ENCODE measurements around the gene KIAA0930.

- TF ChIP-seq CTCF (IDR thresholded peaks at IDR 0.05) (no peak), ZFX (IDR thresholded peaks at IDR 0.05; ENCODE audit: borderline replicate concordance) (no peak)
Measured at GRCh38 chr22:45272498-45272897, 31.8 kb upstream of the KIAA0930 start.
